DND-41 (cell line): ENCODE data around the gene LRRC46.

Source experiments
- ATAC-seq: fragments of 200-7000 bp; cut with Tn5 transposase; 3 replicates; pipeline ENCODE4 v1.9.1; 2021; ENCODE audit warnings: low read depth; ENCODE audit not compliant: insufficient read depth
- DNase-seq: peaks from one replicate; pipeline ENCODE4 v3.0.0-alpha.2; 2020
- H2AFZ ChIP-seq: 2 replicates; pipeline ENCODE4 v1.6.0; 2012; ENCODE audit warnings: low read depth, low read length
- H3K27ac ChIP-seq: 2 replicates; pipeline ENCODE4 v1.5.1; 2012; ENCODE audit warnings: low read length, inconsistent platforms
- H3K27me3 ChIP-seq: fragments of 200-600 bp; sonication (generic); 2 replicates; pipeline ENCODE4 v1.6.0; 2012; ENCODE audit warnings: low read length, mild to moderate bottlenecking, inconsistent platforms; ENCODE audit not compliant: insufficient read depth, poor library complexity
- H3K36me3 ChIP-seq: 2 replicates; pipeline ENCODE4 v1.5.1; 2012; ENCODE audit warnings: low read length, inconsistent platforms; ENCODE audit not compliant: insufficient read depth
- H3K4me1 ChIP-seq: 2 replicates; pipeline ENCODE4 v1.5.1; 2012; ENCODE audit warnings: mild to moderate bottlenecking, low read length; ENCODE audit not compliant: insufficient read depth
- H3K4me2 ChIP-seq: 2 replicates; pipeline ENCODE4 v1.6.0; 2012; ENCODE audit warnings: mild to moderate bottlenecking, moderate library complexity, low read length, inconsistent platforms; ENCODE audit not compliant: insufficient read depth
- H3K4me3 ChIP-seq, 2 experiments: fragments of 200-600 bp in 1 of 2; shearing (Covaris generic) in 1 of 2; 2 replicates each; pipeline ENCODE4 v1.5.1; 2012 to 2016; ENCODE audit warnings: inconsistent platforms in 2 of 2, low read length in 2 of 2, mild to moderate bottlenecking in 2 of 2, low read depth in 1 of 2, moderate library complexity in 1 of 2
- H3K79me2 ChIP-seq: 2 replicates; pipeline ENCODE4 v1.6.0; 2012; ENCODE audit warnings: low read length, inconsistent platforms; ENCODE audit not compliant: insufficient read depth
- H3K9ac ChIP-seq: 2 replicates; pipeline ENCODE4 v1.6.0; 2012; ENCODE audit warnings: low read depth, mild to moderate bottlenecking, inconsistent platforms, low read length, moderate library complexity
- H3K9me3 ChIP-seq: 2 replicates; pipeline ENCODE4 v1.5.1; 2012; ENCODE audit warnings: low read length, moderate library complexity, mild to moderate bottlenecking, inconsistent platforms; ENCODE audit not compliant: insufficient read depth, severe bottlenecking
- H4K20me1 ChIP-seq: 2 replicates; pipeline ENCODE4 v1.6.0; 2012; ENCODE audit warnings: low read length; ENCODE audit not compliant: insufficient read depth
- EZH2 ChIP-seq: IDR thresholded peaks from 3 replicates; pipeline ENCODE4 v1.6.1; 2012; ENCODE audit warnings: borderline replicate concordance, low read depth, mild to moderate bottlenecking, moderate library complexity, low read length, inconsistent platforms; ENCODE audit not compliant: severe bottlenecking
- TF ChIP-seq, protein P1 (sequence below): IDR thresholded peaks from 2 replicates; pipeline ENCODE4 v1.5.1; 2012; ENCODE audit warnings: borderline replicate concordance, low read length, moderate library complexity, mild to moderate bottlenecking; ENCODE audit not compliant: poor library complexity, severe bottlenecking; ENCODE audit errors: extremely low read depth

Gene LRRC46

DNA sequence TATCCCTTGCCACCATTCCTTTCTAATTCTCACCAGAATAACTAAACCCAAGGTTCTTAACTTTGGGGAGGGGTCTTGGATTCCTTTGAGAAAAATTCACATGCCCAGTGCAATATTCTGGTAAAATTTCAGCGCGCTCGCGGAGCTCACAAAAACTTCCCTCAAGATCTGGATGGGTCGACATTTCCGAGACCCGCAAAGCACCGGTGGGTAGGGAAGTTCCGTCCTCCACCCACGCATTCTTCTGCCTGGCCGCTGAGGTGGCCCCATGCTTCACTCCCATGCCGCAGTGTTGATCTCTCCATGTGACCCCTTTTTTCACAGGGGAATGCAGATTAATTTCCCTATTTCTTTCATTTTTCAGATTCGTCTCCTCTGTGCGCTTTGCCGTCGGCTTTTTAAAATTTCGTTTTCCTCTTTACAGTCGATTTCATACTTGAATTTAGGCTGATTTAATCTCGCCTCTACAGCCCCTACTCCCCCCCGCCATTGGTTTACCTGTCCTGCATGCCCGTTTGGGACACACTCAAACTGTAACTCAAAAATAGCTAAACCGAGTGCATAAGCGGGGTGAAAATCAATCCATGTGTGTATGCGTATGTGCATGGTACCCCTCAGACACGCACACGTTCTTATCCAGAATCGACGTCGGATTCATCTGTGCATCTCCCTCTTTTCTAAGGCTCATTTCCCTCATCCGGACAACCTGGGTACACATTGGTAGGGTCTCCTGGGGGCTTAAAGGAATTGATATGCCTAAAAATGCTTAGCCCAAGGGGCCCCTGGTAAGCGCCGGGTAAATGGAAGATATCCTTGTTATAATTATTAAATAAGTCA lies 20.9 kb downstream of the LRRC46 start:
- H3K9ac ChIP-seq = no peak overlapping the region
- no peak overlapping the region for H3K27ac ChIP-seq
- H3K36me3 ChIP-seq = no peaks in the 10 kb centered on the region
- no peak overlapping the region for H2AFZ ChIP-seq
- no peak overlapping the region for H3K4me3 ChIP-seq
- no peak overlapping the region for H3K4me2 ChIP-seq
- H3K79me2 ChIP-seq = no peaks in the 10 kb centered on the region
- ATAC-seq (no peak), DNase-seq (no peak)
- no peaks in the 10 kb centered on the region for H4K20me1 ChIP-seq
- H3K27me3 ChIP-seq = peaks cover 66% of the 10 kb centered on the region
- TF ChIP-seq EZH2 = no peak
- TF ChIP-seq, protein P1, sequence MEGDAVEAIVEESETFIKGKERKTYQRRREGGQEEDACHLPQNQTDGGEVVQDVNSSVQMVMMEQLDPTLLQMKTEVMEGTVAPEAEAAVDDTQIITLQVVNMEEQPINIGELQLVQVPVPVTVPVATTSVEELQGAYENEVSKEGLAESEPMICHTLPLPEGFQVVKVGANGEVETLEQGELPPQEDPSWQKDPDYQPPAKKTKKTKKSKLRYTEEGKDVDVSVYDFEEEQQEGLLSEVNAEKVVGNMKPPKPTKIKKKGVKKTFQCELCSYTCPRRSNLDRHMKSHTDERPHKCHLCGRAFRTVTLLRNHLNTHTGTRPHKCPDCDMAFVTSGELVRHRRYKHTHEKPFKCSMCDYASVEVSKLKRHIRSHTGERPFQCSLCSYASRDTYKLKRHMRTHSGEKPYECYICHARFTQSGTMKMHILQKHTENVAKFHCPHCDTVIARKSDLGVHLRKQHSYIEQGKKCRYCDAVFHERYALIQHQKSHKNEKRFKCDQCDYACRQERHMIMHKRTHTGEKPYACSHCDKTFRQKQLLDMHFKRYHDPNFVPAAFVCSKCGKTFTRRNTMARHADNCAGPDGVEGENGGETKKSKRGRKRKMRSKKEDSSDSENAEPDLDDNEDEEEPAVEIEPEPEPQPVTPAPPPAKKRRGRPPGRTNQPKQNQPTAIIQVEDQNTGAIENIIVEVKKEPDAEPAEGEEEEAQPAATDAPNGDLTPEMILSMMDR = no peak
- H3K9me3 ChIP-seq = no peaks in the 10 kb centered on the region
- no peaks in the 10 kb centered on the region for H3K4me1 ChIP-seq

DNA sequence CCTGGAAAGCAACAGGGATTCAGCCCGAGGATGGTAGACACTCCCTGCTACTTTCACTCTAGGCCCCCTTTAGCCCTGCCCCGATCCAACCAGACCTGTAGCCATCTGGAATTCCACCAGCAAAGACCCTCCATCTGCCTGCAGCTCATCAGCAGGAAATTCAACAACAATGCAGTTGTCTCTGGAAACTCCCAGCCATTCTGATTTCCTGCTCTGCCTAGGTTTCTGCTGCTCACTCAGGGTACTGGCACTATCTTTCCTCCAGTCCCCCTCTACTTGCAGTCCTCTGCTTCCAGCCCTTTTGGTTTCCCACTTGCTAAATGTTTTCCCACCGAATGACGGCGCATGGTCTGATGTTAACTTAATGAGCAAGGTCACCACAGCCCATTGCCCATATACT lies 22.1 kb downstream of the LRRC46 start:
- Histone ChIP-seq H3K4me3 (no peak overlapping the region), H3K27me3 (peaks cover 66% of the 10 kb centered on the region), H3K36me3 (no peaks in the 10 kb centered on the region)

DNA sequence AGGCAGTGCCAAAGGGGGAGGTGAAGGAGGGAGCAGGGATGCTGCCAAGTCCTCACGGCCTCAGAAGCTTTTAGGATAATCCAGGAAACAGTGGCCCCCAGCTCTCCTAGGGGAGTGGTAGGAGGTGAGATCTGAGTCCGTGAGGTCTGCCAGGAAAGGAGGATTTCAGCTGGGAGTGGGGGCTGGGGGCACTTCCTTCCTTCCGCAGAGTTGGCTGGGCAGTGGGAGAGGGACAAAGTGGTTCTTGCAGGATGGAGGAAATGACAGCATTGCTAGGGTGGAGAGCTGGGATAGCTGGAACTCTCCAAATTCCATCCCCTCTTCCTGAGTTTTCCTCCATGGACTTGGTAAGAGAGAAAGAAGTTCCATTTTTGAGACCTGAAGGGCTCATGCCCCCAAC lies 24.3 kb downstream of the LRRC46 start:
- no peaks in the 10 kb centered on the region for H3K9me3 ChIP-seq

More for the DNA sequence above, 22.1 kb downstream of the LRRC46 start:
- ATAC-seq (no peak), DNase-seq (no peak)
- H3K4me2 ChIP-seq = no peak overlapping the region
- H3K79me2 ChIP-seq = no peaks in the 10 kb centered on the region
- H3K9me3 ChIP-seq = no peaks in the 10 kb centered on the region
- no peaks in the 10 kb centered on the region for H4K20me1 ChIP-seq
- H3K4me1 ChIP-seq = no peaks in the 10 kb centered on the region
- TF ChIP-seq EZH2 = no peak
- TF ChIP-seq, protein P1 = no peak
- no peak overlapping the region for H3K27ac ChIP-seq
- no peak overlapping the region for H2AFZ ChIP-seq
- no peak overlapping the region for H3K9ac ChIP-seq

More for the DNA sequence above, 24.3 kb downstream of the LRRC46 start:
- no peaks in the 10 kb centered on the region for H3K36me3 ChIP-seq
- H3K27me3 ChIP-seq = peaks cover 47% of the 10 kb centered on the region
- TF ChIP-seq EZH2 = no peak
- TF ChIP-seq, protein P1 = no peak
- H3K27ac ChIP-seq = no peak overlapping the region
- H4K20me1 ChIP-seq = no peaks in the 10 kb centered on the region
- H3K4me1 ChIP-seq = no peaks in the 10 kb centered on the region
- no peak for ATAC-seq
- no peaks in the 10 kb centered on the region for H3K79me2 ChIP-seq
- no peak for DNase-seq
- no peak overlapping the region for H3K4me2 ChIP-seq
- no peak overlapping the region for H3K4me3 ChIP-seq
- no peak overlapping the region for H3K9ac ChIP-seq
- no peak overlapping the region for H2AFZ ChIP-seq
